Keratinocyte (primary cell): Measurements from ENCODE around the gene VANGL2.

Experiments
- EZH2 ChIP-seq: IDR thresholded peaks from one replicate; pipeline ENCODE4 v1.6.1; 2012; ENCODE audit warnings: inconsistent platforms, mild to moderate bottlenecking, low read length, moderate library complexity
- TF ChIP-seq, protein P1 (sequence below), 3 experiments: IDR thresholded peaks in 1 of 3; conservative IDR thresholded peaks in 1 of 3; optimal IDR thresholded peaks in 1 of 3; 2 replicates in 2 of 3; 3 replicates in 1 of 3; pipeline versions ENCODE3 to v1.5.1; 2011; ENCODE audit warnings: low read length in 3 of 3, mild to moderate bottlenecking in 3 of 3, moderate library complexity in 2 of 3, control low read depth in 1 of 3, inconsistent platforms in 1 of 3; ENCODE audit not compliant: insufficient read depth in 2 of 3; ENCODE audit errors: extremely low read depth in 1 of 3

DNA sequence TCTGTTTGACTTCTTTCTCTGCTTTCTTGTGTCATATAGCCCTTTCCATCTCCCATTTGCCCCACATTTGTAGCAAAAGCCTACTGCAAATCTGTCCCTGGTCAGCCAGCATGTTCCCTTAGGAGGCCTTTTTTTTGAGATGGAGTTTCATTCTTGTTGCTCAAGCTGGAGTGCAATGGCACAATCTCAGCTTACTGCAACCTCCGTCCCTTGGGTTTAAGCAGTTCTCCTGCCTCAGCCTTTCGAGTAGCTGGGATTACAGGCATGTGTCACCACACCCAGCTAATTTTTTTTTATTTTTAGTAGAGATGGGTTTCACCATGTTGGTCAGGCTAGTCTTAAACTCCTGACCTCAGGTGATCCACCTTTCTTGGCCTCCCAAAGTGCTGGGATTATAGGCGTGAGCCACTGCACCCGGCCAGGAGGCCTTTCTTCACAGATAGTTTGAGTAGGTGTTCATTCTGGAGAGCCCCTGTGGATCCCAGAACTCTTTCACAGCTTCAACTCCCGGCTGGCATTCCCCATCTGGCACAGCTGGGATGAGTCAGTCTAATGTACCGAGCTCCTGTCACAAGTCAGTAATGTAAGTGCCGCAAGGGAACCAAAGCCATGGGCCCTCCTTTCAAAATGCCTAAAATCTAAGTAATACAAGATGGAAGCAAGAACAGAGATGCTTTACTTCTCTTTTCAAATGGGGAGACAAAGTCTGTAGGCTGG is 42.9 kb upstream of the VANGL2 start:
- TF ChIP-seq, protein P1, sequence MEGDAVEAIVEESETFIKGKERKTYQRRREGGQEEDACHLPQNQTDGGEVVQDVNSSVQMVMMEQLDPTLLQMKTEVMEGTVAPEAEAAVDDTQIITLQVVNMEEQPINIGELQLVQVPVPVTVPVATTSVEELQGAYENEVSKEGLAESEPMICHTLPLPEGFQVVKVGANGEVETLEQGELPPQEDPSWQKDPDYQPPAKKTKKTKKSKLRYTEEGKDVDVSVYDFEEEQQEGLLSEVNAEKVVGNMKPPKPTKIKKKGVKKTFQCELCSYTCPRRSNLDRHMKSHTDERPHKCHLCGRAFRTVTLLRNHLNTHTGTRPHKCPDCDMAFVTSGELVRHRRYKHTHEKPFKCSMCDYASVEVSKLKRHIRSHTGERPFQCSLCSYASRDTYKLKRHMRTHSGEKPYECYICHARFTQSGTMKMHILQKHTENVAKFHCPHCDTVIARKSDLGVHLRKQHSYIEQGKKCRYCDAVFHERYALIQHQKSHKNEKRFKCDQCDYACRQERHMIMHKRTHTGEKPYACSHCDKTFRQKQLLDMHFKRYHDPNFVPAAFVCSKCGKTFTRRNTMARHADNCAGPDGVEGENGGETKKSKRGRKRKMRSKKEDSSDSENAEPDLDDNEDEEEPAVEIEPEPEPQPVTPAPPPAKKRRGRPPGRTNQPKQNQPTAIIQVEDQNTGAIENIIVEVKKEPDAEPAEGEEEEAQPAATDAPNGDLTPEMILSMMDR (optimal IDR thresholded peaks at IDR 0.05 in 1 of 3, IDR thresholded peaks at IDR 0.05 in 1 of 3, conservative IDR thresholded peaks at IDR 0.05 in 1 of 3; ENCODE audit: extremely low read depth in 1 of 3, insufficient read depth in 2 of 3, low read length in 3 of 3): no peak
- no peak for TF ChIP-seq EZH2
